Left ventricle myocardium inferior (tissue), 1 donor: ENCODE results near the gene GPER1. TPM values are rescaled to one million over a fixed set of nuclear protein-coding genes. Genes with fewer than 3 reads are reported as not detected.

Source experiments
- DNase-seq: peaks from one replicate; pipeline ENCODE4 v3.0.0-alpha.2; 2020
- H3K27ac ChIP-seq: fragments of 200-600 bp; replicated peaks from 2 replicates; pipeline ENCODE4 v1.8.0; 2021
- H3K27me3 ChIP-seq: fragments of 200-600 bp; 2 replicates; pipeline ENCODE4 v1.8.0; 2021; ENCODE audit warnings: low read depth
- H3K36me3 ChIP-seq: fragments of 200-600 bp; 2 replicates; pipeline ENCODE4 v1.8.0; 2021
- H3K4me1 ChIP-seq: fragments of 200-600 bp; 2 replicates; pipeline ENCODE4 v1.8.0; 2021
- H3K4me3 ChIP-seq: fragments of 200-600 bp; 2 replicates; pipeline ENCODE4 v1.8.0; 2021; ENCODE audit warnings: mild to moderate bottlenecking, moderate library complexity
- H3K9me3 ChIP-seq: fragments of 200-600 bp; replicated peaks from 2 replicates; pipeline ENCODE4 v1.8.0; 2021
- intact Hi-C: fragments of 100-400 bp; cut with micrococcal nuclease; formaldehyde crosslinking; loops from one replicate; pipeline ENCODE4 v1.11.0; 2022
- total RNA-seq: library from RNA; stranded (reverse); fragmentation: NEBNext Ultra II Directional; extraction: Animal tissue kit (Norgen Biotek cat#: 25700); gene quantifications from one replicate; pipeline ENCODE4 v1.2.1, GENCODE V29; 2021
- TF ChIP-seq, protein P1 (sequence below): fragments of 200-600 bp; IDR thresholded peaks from 2 replicates; pipeline ENCODE4 v1.8.0; 2021; ENCODE audit warnings: antibody characterized with exemption, mild to moderate bottlenecking, borderline replicate concordance
- donor health status: DM: no; HTN: yes; CAD: no; lungs with severe emphysema.

Gene GPER1
- total RNA-seq, 1 donor from 2014 or later: 3.0 TPM

DNA sequence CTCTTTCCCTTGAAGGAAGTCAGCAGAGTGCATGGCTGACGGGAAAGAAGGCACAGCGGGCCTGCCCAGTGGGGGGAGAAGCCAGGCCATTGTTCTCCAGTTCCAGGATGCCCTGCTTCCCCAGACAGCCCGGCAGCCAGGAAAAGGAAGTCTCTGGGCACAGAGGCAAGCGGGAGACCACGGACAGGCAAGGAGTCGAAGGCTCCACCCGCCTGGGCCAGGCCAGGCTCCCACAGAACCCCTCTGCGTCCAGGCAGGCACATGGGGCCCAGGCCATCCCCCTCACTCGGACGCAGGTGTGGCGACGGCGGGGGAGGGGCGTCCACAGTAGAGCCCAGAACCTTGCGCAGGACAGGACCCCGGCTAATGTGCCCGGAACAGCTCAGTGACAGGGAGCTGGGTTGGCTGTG, 34.9 kb upstream of the GPER1 start:
- Histone ChIP-seq H3K27ac (peak overlapping the region; percentile 88), H3K27me3 (no peaks in the 10 kb centered on the region), H3K36me3 (peaks cover 7% of the 10 kb centered on the region), H3K4me3 (no peak overlapping the region), H3K9me3 (no peaks in the 10 kb centered on the region), H3K4me1 (peaks cover 99% of the 10 kb centered on the region)
- intact Hi-C loops: no loop called here
- peak; percentile 45 for DNase-seq
- TF ChIP-seq, protein P1, sequence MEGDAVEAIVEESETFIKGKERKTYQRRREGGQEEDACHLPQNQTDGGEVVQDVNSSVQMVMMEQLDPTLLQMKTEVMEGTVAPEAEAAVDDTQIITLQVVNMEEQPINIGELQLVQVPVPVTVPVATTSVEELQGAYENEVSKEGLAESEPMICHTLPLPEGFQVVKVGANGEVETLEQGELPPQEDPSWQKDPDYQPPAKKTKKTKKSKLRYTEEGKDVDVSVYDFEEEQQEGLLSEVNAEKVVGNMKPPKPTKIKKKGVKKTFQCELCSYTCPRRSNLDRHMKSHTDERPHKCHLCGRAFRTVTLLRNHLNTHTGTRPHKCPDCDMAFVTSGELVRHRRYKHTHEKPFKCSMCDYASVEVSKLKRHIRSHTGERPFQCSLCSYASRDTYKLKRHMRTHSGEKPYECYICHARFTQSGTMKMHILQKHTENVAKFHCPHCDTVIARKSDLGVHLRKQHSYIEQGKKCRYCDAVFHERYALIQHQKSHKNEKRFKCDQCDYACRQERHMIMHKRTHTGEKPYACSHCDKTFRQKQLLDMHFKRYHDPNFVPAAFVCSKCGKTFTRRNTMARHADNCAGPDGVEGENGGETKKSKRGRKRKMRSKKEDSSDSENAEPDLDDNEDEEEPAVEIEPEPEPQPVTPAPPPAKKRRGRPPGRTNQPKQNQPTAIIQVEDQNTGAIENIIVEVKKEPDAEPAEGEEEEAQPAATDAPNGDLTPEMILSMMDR: no peak

DNA sequence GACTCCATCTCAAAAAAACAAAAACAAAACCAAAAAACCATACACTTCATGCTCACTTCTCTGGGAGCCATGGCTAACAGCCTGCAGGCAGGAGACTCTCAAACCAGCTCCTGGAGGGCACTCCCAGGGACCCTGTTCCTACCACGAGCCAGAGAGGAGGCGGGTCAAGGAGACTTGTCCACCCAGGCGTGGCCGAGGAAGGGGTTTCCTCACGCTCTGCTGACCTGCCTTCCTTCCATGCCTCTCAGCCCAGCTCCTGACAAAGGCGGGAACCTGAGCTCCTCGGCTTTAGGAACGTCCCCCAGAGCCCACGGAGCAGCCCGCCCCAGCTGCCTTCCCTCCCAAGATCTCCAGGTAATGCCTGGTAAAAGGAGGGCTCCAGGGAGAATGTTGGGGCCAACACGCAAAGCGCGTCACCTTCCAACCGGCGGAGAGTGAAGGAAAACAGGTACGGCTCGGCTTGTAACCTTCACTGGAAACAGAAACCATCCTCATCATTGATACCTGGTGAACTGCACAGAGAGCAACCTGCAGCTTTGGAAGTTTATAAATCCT, 34.0 kb upstream of the GPER1 start:
- Histone ChIP-seq H3K36me3 (peaks cover 16% of the 10 kb centered on the region), H3K4me3 (no peak overlapping the region), H3K27me3 (no peaks in the 10 kb centered on the region), H3K9me3 (no peaks in the 10 kb centered on the region), H3K4me1 (peaks cover 91% of the 10 kb centered on the region), H3K27ac (peak overlapping the region; percentile 88)
- intact Hi-C loops: no loop called here
- TF ChIP-seq, protein P1: no peak
- no peak for DNase-seq

DNA sequence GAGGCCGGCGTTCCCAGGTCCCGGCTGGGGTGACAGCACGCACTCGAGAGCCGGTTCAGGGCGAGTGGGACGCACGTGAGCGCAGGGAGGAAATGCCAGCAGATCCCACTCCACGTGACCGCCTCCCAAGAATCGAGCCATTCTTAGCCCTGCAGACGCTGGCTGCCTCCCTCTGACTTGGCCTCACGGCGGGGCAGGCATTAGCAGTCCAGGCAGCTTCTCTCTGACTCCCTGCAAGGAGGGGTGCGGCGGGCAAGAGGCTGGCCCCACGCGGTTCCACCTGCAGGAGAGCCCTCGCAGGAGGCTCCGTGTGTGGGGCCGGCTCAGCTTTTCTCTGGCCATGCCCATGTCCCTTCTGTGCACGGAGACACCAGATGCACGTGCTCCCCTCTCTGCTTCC, 33.5 kb upstream of the GPER1 start:
- DNase-seq: peak; percentile 44
- Histone ChIP-seq H3K36me3 (peaks cover 19% of the 10 kb centered on the region), H3K4me1 (peaks cover 85% of the 10 kb centered on the region), H3K9me3 (no peaks in the 10 kb centered on the region), H3K4me3 (peak overlapping the region; percentile 69), H3K27me3 (no peaks in the 10 kb centered on the region), H3K27ac (peak overlapping the region; percentile 88)
- intact Hi-C loops: no loop called here
- TF ChIP-seq, protein P1: no peak

DNA sequence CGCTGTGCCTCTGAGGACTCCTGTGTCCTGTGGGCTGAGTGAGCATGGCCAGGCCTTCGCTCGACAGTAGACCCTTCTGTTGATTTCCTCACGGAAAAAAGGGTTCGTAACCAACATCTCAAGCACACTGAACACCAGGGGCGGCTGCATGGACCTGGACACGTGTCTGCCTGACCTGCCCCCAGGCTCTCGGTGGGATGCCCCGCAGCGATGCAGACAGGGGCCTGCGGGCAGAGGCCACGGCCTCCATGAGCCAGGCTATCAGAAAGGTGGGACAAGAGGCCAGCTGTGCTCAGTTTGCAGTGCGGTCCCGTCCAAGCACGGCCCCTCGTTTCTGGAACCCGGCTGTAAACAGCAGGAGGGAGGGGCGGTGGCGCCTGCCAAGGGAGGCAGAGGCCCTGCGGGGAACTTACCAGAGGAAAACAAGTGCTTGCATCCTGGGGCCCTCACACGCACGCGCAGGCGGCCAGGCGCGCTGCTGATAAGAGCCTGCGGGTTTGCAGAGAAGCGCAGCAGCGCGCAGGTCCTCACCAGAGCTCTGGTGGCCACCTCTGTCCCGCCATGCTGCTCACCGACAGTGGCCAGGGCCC, 33.0 kb upstream of the GPER1 start:
- TF ChIP-seq, protein P1: no peak
- Histone ChIP-seq H3K27ac (peak overlapping the region; percentile 88), H3K9me3 (no peaks in the 10 kb centered on the region), H3K27me3 (no peaks in the 10 kb centered on the region), H3K4me1 (peaks cover 81% of the 10 kb centered on the region), H3K4me3 (peak overlapping the region; percentile 69), H3K36me3 (peaks cover 19% of the 10 kb centered on the region)
- DNase-seq: peak; percentile 85
- intact Hi-C loops: no loop called here

DNA sequence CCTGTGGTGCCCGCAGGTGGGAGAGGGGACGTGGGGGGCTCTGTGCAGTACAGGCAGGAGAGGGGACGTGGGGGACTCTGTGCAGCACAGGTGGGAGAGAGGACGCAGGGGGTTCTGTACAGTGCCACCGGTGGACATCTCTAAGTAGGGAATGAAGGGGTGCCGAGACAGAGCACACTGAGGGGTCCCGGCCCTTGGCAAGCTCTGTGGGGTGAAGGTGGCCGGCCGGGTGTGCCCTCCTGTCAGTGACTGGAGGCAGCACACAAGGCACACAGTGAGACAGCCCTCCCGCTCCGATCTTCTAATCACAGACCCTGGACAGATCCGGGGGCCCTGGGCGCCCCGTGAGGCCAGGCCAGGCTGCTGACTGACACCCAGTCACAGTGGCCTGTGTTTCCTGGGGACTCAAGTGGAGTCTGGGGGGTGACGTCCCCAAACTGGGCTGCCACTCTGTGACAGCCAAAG, 32.4 kb upstream of the GPER1 start:
- Histone ChIP-seq H3K27ac (peak overlapping the region; percentile 88), H3K9me3 (no peaks in the 10 kb centered on the region), H3K36me3 (peaks cover 19% of the 10 kb centered on the region), H3K4me1 (peaks cover 81% of the 10 kb centered on the region), H3K27me3 (no peaks in the 10 kb centered on the region), H3K4me3 (peak overlapping the region; percentile 69)
- intact Hi-C loops: no loop called here
- TF ChIP-seq, protein P1: no peak
- no peak for DNase-seq
